ENCODE measurements around the gene TUBGCP3.
"Not testable (repeated sequence)": the region's sequence is repeated elsewhere in the genome, so short reads cannot be mapped to it uniquely, and the experiment has no call there.

TUBGCP3 gene

DNA sequence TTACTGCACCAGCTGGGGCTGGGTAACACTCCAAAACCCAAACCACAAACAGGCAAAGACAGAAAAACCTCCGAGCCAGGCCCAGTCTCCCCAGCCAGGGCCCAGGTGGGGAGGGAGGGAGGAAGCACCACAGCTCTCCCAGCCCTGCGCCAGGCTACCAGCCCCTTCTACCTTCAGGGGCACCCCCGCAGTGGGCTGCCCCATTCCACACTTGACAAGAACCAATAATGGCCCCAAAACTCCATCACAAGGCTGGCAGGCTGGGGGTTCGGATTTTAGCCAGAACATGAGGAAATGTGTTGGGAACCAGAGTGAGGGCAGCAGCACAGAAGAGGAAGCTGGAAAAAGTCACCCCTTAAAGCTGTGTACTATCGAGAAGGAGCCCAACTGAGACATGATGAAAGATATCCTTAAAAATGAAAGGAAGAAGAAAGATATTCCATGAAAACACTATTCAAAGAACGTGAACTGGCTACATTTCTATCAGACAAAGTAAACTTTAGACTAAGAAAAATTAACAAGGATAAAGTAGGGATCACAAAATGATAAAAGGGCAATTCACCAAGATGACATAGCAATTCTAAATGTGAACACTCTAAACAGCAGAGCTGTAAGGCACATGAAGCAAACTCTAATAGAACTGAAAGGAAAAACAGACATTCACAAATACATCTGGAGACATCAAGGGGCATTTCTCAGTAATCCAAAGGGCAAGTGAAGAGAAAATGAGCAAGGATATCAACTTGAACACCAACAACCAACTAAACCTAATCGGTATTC is 12.9 kb downstream of the TUBGCP3 start:
- DNase-seq, result no peak

DNA sequence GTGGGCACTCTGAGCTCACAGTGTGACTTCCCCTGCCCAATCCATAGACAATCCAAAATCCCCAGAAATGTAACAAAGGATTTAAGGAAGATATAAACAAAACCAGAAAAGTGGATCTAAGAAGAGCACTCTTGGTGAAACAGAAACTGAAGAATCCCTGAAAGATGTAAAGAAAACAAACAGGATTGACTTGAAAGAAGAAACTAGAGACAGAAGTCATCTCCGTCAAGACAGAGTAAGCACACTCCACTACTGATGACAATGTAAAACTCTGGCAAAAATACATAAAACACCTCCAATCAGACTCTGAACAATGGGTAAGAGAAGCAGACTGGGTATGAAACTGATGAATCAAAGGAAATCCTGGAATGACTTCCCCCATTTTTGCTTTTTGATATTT is 13.5 kb downstream of the TUBGCP3 start:
- DNase-seq, result no peak

DNA sequence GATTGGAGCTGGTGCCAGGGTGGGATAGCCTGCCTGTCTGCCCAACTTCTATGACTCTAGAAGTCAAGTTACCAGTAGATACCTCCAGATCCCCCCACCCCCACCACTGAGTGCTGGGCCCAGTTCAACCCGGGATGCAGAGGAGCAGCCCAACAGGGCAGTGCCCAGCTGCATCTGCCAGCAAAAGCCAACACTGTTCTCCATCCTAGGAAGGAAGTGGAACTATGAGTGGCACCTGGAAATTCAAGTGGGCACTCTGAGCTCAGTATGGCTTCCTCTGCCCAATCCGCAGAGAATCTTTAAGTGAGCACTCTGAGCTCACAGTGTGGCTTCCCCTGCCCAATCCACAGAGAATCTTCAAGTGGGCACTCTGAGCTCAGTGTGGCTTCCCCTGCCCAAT is 14.2 kb downstream of the TUBGCP3 start:
- no peak for DNase-seq

DNA sequence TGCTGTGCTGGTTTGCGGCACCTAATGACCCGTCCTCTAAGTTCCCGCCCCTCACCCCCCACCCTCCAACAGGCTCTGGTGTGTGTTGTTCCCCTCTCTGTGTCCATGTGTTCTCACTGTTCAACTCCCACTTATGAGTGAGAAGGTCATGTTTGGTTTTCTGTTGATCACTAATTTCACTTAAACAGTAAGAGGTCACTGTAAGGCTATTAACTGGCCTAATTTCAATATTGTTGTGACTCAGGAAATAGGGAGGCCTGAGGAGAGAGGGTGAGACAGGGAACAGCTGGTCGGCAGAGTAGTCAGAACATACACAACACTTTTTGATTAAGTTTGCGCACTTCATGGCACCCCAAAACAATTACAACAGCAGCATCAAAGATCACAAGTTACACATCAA is 15.6 kb downstream of the TUBGCP3 start:
- DNase-seq, result no peak

DNA sequence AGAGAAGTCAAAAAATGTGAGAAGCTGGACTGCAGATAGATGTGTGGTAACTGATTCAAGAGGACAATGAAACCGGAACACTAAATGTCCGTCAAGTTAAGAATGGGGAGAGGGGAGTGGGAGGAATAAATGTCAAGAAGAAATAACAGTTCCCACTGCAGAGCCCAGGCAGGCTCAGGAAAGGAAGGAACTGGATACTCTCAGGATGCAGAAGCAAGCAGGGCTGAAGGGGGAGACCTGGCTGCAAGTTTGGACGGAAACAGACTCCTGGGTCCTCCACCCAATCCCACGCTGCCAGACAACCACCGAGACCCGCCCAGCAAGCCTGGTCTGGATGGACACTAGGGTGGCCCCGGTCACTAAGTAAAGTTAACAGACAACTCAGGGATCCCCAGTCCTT is 18.1 kb downstream of the TUBGCP3 start:
- no peak for DNase-seq

DNA sequence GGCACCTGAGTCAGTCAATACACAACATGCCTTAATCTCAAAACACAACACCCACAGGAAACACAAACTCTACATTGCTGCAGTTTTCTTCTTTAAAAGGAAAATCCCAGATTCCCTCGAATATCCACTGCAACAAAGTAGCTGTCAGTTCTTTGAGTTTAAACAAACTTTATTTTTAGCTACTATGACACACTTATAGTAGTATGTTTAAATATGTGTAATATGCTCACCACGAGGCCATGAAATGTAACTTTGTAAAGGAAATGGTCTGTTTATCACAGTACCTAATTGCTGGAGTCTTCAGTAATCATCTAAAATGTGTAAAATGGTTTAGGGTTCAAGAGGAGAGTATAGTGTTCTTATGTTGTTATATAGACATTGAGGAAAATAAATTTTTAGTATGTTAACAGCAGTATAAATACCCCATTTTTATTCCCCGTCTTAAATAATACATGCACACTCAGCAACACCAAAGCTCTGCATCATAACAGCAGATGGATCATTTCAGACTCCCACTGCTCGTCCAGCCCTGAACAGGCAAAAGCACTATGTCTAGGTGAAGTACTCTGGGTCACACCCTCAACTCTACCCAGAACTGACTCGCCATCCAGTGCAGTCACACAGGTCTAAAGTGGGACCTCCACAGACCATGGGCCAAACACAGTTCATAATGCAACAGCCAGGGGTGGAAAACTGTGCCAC is 20.6 kb downstream of the TUBGCP3 start:
- DNase-seq, result no peak

DNA sequence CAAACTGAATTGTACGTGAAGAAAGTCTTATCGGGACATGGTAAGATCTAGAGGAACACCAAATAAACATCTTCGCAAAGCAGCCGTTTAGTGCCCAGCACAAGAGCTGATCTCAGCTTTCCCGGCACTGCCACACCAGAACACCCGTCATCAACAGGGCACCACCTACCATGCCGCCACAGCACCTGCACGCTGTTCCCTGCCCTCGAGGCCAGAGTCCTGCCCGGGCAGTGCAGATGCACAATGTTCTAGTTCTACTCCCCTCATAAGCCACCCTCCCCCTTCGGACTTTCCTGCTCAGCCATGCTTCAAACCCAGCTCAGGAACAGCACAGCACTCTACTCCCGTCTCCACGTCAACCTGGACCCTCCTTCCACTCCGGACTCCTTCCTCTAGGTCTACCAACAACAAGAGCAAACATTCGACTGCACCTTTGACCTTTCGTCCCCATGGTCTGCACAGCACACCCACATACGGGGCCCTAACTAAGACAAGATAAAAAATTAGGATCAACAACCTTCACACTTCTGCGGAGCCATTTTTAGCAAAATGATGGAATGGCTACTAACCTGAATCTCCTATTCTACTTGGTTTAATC is 25.1 kb downstream of the TUBGCP3 start:
- DNase-seq, result no peak

DNA sequence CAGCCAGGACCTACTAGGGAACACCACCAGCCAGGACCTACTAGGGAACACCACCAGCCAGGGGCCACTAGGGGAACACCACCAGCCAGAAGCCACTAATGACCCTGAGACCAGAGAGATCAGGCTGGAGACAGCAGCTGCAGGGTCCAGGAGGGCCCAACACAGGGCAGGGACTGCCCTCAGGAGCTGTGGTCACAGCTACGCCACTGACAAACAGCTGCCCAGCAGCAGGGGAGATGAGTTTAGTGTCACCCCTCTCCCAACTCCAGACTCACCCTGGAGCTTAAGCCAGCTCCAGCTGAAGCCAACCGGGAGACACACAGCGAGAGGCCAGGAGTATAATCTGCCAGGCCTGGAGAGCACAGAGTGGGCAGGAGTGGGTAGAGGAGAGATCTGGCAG is 25.7 kb downstream of the TUBGCP3 start:
- no peak for DNase-seq

DNA sequence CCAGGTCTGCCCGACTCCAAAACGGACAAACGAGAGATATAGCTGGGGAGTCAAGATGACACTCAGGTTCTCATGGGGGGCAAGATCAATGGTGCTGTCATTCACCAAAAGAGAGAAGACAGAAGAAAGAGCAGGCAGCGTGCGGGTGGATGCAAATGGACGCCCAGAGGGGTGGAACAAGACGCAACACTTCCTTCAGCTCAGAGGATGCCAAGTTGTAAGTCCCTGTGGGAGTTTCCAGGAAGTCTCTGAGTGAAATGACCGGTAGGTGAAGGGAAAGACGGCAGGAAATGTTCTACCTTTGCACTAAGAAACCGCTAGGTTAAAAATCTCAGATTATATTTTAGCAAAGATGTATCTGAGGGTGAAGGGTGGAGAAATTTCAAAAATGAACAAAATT is 26.5 kb downstream of the TUBGCP3 start:
- DNase-seq, result no peak

DNA sequence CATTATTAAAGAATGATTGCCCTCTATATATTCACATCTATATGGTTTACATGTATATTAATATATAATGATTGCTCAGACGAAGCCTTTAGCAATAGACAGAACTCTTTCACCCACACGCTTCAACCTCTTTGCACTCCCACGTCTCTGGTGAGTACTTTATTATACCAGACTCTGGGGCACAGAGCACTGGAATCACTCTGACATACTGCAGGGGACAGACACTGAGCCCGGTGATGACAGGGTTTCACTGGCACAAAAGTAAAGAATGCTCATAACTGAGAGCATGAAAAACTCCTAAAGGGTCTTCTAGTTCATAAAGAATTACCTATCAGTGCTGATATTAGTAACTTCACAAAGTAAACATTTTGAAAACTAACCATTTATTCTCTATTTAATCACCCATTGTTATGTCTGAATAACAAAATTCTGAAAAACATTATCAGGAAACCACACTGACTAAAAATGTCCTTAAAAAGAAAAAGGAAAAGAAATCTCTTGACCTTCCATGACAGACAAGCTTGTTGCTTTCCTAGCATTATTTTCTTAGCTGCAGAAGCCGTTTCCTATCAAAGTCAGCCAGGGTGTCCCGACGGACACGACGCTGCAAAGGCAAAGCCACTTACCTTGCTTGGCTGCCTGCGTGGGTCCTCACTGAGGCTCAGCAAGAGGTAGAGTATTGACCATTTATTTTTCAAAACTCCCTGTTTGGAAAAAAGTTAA is 29.1 kb downstream of the TUBGCP3 start:
- DNase-seq, result no peak

DNA sequence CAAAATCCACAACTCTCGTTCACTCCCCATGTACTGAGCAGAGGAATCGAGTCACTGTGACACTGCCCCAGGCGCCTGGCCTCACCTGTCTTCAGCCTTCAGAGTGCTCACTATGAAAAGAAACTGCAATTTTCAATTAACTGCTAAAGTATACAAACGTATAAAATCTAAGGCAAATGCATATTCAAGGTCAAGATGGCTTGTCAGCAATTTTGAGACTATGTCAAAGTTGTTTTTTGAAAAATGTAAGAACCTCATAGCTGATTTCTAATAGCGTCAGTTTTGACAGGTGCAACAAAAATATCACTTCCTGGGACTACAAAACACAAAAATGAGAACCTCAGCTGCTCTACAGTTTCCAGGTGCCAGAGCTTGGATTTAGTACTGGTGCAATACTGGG is 31.4 kb downstream of the TUBGCP3 start:
- no peak for DNase-seq

DNA sequence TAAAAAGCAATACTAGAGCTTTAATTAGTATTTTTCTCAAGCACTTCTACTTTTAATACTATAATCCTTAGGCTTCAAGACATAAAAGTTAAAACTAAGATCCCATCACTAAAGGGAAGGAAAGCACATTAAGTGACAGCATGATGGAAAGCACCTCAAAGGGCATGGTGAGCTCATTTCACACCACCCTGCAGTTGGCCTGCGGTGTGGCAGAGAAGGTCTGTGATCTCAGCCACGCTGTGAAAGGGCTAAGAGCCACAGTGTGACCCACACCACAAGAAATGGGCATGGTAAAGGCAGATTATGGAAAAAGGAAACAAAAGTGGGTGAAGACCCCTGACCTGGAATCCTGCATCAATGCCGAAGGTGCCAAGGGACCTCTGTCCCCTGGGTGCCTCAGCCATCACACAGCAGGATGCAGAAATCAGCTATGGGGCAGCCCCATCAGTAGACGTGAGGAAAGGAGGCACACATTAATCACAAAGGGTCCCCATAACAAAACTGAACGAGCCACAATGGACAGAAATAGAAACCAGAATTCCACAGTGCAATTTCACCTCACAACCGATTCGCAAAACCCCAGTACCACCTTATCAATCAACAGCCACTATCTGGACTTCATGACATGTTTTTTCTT is 33.6 kb downstream of the TUBGCP3 start:
- DNase-seq, result no peak

DNA sequence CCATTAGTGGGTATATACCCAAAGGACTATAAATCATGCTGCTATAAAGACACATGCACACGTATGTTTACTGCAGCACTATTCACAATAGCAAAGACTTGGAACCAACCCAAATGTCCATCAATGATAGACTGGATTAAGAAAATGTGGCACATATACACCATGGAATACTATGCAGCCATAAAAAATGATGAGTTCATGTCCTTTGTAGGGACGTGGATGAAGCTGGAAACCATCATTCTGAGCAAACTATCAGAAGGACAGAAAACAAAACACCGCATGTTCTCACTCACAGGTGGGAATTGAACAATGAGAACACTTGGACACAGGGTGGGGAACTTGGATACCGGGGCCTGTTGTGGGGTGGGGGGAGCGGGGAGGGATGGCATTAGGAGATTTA is 39.0 kb downstream of the TUBGCP3 start:
- not testable (repeated sequence) for DNase-seq

DNA sequence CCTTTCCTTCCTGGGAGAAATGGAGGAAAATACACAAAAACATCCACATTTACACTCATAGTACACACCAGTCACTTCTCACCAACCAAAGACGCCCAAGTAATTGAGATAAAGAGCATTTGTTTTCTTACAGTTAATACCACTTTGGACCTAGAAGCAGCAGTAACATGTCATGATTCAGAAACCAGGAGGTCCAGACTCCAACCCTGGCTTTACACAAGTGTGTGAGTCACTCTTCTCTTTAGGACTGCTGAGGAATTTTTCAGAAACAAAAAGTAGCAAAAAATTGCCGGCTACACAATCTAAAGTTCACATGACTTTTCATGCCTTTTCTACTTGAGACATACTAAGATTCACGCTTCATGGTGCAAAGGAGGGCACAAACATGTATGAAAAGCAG is 42.1 kb downstream of the TUBGCP3 start:
- no peak for DNase-seq

DNA sequence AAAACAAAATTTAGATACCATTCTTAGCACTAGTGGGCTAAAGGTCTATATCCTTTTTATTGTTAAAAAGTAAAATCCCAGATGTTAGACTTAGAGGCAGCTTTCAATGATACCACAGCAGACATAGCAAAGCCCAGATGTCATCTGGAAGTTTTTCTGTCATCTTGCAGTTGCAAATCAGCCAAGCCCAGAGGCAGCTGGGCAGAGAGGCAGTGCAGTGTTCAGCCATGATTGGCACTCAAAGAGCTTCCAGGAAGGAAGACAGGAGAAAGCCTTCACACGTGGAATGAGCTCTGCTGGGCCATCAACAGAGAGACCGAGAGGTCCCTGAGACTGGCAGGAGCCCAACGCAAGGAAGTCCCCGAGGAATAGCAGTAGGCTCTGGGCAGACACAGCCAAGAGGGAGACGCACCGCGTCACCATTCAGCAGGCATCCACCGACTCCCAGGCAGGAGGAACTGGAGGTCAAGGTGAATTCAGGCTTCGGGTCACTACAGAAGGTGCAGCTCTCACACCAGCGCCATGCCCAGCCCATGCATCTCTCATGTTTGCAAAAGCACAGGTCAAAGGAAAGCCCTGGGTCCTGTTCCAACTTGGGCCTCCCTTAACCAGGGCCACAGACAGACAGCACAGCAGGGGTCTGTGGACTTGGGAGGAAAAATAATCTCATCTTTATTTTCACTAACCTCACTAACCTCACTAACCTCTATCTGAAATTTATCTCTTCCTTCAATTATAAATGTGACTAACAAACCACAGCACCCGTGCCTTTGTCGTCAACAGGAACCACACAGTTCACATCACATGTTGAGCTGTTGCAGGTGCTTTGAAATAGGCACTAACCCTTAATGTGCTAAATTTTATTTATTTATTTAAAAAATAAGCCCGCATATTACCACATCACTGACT is 54.9 kb downstream of the TUBGCP3 start:
- DNase-seq, result no peak

DNA sequence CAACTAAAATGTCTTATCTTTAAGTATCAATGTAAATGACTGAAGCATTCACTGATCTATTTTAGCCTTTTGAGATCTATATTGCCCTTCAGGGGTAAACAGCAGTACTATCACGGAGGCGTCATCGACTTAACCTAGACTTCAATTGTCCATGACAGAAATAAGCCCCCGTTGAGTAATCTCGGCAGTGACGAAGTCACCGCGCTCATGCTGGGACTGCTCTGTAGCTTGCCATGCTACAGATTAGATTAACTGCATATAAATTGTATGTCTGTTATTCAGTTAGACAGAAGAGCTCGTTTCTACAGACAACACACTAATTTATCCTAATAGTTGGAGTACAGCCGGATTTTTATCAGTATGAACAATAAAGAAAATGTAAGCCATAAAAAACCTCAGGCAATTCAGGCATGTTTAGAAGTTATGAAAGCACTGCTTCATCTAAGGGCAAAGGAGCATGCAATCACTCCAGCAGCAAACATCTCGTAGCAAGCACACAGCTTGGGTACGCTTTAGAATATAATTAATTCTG is 56.6 kb downstream of the TUBGCP3 start:
- DNase-seq, result no peak

DNA sequence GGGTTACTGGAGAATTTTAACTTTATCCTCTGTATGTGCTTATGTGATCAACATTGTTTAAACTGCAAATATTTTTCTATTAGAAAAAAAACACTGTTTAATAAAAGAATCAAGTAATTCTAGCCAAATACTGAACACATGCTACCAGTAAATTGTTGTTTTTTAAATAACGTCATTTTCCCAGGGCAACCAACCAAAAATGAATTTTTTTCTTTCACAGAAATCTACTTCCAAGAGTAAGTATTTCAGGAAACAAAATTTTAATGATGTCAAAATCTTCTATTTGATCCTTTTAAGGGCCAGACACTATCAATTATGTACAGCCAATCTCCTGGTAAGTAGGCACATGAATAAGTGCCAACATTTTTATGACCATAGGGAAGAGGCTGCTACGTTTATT is 57.1 kb downstream of the TUBGCP3 start:
- no peak for DNase-seq

DNA sequence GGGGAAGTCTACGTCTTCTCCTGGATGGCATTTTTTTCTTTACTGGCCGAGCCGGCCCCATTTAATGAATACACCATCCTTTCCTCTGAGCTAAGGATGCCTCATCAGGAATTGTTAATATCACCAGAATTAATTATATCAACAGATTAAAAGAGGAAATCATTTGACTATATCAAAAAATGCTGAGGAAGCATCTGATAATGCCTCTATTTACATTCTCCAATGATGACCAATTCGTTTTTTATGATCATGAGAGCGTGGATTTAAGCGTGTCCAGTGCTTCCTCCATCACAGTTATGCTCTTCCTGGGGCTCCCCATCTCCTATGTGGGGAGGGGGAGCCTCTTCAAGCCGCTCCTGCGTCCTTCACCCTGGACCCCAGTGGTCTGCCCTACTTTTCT is 58.7 kb downstream of the TUBGCP3 start:
- DNase-seq, result no peak

DNA sequence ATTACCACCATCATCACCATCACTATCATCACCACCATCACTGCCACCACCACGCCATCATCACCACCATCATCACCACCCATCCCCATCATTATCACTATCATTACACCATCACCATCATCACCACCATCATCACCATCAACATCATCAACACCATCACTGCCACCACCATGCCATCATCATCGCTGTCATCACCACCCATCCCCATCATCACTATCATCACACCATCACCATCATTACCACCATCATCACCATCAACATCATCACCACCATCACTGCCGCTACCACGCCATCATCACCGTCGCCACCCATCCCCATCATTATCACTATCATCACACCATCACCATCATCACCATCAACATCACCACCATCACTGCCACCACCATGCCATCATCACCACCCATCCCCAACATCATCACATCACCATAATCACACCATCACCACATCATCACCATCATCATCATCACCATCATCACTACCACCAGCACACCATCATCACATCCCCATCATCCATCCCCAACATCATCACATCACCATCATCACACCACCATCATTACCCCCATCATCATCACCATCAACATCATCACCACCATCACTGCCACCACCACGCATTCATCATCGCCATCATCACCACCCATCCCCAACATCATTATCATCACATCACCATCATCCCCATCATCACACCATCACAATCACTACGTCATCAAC is 61.7 kb downstream of the TUBGCP3 start:
- no peak for DNase-seq

DNA sequence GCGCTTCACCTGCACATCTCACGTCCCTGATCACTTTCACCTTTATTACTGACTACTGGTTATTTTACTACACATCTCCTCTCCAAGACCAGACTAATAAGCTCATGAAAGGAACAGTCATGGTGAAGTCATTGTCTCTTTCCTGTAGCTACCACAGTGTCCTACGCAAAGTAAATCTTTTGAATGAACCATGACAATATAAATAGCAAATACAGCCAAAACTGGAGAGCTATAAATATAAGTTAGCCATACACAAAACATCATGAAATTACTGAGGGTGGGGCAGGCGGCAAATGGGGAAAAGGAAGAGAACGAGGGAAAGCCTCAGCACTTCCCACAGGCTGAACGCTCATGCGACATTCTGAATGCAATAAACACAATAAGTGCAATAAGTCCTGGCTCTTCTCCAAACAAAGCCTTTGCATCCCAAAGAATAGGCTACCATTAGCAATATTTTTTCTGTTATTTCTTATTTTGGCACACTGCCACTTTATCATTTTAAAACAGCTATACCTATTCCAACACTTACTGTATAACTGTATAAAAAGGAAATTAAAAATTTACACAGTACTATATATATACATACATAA is 62.5 kb downstream of the TUBGCP3 start:
- no peak for DNase-seq

DNA sequence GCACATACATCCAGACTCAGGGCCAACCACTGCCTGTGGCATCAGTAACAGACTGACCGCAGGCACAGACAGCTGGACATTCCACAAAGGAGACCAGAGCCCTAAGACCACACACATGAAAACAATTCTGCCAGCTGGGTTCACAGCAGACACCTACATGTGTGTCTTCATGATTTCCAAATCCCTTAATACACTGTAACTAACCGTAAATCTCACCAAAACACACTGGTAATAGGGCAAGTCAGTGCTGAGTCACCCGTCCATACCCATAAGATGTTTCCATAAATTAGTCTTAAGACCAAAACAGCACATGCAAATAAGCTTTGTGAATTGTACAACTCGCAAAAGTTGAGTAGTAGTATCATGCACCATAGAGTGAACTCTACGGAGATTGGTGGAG is 65.4 kb downstream of the TUBGCP3 start:
- no peak for DNase-seq

All from stimulated activated CD4-positive, alpha-beta T cell treated with anti-CD3 and anti-CD28 coated beads, Interleukin-15, amount 100 ng/mL, for 24 hours (primary cell).